ENCODE measurements around the gene MRPL43.

MRPL43 gene

DNA sequence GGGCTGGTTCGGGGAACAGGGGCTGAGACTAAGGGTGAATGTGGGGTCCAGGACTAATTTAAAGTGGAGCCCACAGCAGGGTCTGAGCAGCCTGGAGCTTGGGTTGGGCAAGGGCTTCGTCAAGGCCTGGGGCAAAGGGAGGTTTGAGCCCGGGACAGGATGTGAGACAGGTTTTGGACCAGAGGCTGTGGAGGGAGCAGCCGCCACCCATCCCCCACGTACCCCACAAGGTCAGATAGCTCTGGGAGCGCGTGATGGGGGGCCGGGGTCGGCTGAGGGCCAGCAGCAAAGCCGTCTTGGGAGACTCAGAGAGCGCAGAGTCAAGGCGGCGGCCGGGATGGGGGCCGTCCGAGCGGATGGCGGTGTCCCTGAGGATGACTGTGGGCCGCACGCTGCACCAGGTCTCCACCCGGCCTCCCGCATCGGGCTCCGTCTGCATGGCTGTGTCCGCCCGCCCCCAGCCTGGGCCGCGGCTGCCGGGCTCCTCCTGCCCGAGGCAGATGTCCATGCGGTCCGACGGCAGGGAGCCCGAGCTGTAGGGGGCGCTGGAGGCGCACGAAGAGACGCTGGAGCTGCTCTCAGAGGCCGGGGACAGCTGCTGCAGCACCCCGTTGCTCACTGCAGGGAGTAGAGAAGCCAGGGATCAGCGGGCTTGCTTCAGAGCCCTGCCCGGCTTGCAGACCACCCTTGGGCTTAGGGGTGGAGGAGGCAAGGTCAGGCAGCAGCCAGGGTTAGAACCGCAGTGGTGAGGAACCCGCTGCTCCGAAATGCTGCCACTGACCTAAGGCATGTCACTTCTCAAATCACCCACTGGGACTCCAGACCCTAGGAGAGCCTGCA is 31.5 kb upstream of the MRPL43 start:
- peak; percentile 10 for DNase-seq

DNA sequence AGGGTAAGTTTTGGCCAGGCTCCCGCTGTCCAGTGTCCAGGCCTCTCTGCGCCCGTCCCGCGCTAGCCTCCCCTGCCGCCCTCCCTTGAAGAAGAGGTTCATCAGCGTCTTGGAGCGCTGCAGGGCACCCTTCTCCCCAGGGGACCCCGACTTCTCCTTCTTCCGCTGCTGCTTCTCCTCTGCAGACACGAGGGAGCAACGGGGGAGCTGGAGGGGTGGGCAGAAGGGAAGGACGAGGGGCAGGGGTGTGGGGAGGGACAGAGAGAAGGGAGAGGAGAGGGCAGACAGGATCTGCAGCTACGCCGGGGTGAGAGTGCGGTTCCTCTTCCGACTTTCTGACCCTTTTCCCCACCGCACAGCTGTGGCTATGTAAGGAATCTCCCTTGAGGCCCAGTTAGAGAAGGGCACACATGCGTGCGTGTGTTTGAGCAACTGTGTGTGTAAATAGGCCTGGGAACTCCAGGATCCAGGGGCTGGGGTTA is 30.9 kb upstream of the MRPL43 start:
- no peak for DNase-seq

DNA sequence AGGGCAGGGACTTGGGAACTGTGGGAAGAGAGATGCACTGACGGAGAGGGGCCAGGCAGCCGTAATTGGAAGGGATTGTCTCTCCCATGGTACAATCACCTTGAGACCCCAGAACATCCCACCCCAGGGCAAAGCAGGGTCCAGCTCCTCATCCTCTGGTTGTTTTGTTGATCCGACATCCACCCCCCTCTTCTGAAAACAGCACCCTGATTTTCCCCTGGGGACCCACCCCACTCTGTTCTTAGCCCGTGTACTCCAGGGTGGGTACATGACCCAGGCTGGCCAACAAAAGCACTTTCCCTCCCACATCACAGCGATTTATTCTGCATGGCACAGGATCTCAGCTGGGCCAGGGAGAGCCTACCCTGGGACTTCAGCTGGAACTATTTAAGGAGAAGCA is 29.5 kb upstream of the MRPL43 start:
- DNase-seq: no peak

DNA sequence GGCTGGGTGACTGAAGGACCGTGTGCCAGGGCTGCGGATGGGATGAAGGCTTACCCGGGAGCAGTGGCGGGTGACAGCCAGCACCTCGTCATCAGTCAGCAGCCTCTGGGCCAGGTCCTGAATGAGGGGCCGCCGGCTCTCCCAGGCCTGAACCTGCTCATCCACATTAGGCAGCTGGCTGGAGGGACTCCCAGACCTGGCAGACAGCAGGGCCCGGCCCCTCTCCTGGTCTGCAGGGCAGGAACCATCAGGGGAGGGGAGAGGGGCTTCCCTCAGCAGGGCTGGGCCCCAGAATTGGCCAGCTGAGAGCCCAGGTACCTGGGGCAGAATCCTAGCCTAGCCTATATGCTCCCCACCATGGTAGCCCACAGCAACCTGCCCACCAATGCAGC is 28.3 kb upstream of the MRPL43 start:
- DNase-seq: no peak

DNA sequence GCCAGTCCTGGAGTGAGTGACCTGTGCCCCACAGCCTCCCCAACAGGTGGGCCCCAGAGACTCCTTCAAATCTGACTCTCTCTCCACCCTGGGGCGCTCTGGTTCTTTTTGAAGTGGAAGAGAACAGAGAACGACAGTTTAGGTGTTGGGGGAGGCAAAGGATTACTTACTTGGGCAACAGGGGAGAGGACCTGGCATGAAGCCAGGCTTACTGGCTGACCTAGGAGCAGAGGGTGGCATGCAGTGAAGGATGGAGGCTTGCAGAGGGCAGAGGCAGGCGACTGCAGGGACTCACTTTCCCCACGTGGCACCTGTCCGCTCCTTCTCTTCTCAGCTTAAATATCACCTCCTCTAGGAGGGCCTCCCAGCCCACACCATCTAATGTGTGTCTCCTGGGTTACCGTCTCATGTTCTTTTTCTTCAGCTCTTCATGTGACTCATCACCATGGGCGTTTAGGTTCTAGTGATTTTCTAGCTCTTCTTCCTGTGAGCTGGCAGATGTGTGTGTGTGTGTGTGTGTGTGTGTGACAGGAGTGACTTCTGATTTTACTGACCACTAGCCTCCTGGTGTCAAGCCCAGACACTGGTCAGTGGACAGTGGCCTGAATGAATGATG is 27.8 kb upstream of the MRPL43 start:
- DNase-seq: no peak

DNA sequence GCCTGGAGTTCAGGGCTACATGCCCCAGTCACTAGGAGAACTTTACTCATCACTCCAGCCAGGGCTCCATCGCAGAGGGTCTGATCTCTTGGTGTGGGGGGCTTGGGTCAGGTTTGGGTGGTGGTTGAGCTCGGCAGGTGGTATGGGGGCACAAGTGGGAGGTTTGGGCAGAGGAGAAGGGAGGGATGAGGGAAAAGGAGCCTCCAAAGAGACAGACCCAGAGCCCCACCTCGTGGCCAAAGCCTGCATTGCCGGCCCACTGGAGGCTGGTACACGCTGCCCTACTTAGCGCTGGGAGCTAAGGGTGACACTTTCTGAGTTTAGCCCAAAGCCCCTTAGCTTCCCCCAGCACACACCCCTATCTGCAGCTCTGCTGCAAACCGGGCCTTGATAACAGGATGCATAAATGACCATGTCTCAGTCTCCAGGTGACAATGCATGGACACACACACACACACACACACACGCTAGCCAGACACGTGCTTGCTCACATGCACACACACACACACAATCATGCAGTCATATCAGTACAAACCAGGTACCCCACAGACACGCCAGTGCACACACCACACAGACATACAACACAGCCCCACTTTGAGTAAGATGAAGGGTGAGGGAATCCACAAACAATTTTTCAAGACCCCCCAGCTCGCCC is 27.1 kb upstream of the MRPL43 start:
- DNase-seq: no peak

DNA sequence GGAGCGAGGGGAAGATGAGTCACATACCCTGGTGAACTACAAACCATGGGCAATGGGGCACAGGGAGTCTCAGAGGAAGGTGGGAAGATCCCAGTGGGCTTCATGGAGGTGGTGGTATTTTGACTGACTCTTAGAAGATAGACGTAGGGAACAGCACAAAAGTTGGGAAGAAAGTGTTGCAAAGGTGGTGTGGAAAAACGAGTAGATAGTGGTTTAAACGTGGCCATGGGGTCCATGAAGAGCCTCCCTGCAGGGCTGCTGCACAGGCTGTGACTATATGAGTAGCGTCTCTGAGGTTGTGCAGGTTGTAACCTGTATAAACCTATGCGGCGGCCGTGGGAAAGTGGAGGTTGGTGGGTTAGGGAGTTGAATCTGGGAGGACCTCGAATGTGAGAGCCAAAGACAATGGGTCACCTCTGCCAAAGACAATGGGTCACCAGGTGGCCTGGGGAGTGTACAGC is 26.1 kb upstream of the MRPL43 start:
- DNase-seq: no peak

DNA sequence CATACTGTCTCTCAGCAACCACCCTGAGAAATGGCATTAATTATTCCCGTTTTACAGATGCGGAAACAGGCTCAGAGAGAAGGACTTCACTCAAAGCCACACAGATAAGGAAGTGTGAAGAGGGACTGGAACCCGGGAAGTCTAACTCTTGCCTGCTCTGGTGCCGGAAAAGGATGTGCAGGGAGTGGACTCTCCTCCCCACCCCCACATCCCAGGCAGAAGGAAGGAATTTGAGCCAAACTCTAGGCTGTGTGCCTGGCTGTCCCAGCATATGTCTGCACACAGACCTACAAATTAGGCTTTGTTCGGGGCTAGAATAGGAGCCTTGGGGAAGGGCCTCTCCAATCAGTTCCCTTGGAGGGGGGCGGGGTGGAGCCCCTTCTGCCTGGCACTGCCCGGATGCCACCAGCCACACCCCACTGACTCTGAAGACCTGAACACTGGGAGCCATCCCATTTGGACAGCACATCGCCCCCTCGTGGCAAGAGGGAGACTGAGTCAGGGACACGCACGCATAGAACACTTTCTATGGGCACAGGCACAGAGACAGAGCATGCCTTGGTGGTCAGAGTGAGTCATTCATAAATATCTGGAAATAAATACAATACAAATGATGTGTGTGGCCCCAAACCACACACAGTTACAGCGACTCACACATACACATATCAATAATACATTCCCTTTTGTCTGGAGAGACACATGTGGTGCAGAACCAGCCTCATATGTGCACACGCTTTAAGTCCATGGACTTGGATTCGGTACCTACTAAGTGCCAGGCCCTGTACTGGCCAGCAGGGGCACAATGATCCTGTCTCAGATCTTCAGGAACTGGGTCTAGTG is 25.4 kb upstream of the MRPL43 start:
- peak; percentile 18 for DNase-seq

DNA sequence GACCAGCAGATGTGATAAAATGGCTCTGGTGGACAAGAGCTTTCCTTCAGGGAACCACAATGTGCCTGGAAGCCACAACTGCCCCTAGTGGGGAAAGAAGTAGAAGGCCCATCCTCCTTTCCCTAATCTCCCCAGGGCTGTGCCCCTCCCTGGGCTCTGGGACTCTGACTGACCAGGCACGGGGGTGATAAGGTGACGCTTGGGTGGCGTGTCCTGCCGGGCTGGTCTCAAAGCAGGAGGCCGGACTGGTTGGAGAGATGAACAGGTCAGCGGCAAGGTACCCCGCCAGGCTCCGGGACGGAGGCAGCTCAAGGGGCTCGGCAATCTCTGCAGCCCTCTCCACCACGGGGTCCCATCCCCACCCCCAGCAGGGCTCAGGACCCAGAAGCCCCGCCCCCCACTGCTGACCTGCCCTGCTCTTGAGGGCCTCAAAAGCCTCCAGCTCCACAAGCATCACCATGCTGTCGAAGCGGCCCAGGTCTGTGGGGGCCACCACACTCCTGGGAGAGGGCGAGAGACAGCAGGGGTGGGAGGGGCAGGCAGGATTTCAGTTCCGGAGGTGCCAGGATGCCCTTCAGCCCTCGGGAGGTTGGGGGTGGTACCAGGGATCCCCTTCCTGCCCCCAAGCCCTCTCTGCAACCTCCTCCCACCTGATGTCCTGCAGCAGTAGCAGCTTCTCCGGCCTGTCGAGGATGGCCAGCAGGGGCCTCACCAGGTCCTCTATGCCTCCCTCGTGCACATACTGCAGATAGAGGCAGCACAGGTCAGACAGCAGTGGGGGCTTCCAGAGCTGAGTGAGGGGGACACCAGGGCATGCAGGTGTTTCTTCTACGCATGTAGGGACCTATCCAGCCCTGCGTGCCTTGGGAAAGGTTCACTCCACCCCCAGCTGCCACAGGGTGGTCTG is 24.5 kb upstream of the MRPL43 start:
- no peak for DNase-seq

DNA sequence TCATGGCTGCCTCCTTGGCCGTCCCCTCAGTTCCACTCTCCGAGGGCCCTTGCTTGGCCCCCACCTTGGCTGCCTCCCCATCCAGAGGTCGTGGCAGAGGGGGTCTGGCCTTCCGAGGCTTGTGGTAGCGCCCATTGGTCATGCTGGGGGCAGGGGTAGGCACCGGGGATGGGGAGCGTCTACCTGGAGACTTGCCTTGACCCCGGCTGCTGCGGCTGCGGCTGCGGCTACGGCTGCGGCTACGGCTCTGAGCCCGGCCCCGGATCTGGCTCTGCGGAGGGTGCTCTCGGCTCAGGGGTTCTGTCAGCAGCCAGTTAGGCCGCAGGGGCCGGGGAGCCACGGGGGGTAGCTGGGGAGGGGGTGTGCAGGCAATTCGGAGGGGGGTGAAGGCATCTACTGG is 23.0 kb upstream of the MRPL43 start:
- DNase-seq: no peak

DNA sequence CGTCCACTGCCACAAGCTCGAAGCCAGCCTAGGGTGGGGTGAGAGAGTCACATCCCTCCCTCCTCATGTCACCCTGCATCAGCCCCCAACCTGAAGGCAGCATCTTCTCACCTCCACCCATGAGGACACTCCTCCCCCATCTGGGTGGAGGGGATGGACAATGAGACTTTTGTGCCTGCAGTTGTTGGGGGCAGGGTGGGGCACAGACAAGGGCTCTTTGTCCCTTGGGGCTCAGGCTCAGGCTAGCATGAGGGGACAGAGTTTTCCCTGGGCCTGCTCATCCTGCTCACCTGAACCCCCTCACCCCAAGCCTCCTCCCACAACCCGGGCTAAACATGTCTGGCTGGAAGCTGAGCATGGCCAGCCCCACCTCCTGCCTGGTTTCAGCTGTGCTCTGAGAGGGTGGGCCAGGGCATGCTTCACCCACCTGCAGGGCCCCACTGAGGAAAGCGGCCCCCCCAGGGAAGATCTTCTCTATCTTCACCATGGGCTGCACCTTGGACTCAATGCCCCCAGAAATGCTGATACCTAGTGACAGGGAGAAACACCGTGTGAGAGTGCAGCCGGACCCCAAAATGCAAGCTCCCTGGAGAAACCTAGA is 21.6 kb upstream of the MRPL43 start:
- no peak for DNase-seq

DNA sequence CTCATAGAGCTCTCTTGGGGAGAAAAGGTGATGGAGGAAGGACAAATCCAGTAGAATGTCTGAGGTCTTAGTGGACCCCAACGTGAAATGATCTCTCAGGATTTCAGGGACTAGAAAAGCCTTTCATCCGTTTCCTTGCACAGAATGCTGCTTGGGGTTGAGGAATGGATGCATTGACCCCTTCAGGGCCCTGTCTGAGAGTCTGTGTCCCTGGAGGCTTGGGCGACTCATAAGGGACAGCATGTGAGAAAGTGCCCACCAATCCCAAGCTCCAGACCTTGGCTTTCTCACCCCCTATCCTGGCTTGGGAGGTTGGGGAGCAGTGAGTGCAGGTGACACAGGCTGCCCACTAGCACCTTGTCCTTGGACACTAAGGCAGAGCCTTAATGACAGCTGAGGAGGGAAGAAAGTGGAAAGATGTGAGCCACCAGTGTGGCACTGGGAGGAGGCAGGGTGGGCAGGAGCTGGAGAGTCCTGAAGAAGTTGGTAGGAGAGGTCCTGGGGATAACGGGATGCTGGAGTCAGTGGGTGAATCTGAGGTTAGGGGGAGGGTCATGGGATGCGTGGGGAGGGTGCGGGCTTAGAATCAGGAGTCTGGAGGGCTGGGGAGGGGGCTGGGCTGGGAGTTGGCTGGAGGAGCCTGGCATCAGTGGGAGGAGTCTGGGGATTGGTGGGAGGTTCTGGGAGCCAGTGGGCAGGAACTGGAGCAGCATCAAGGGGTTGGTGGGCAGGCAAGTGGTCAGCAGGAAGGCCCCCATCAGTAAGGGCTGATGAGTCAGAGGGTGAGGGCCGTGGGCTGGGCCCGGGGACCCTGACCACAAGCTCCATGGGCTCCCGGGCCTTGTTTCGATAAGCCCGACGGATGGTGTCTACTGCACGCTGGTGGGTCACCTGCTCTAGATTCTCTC is 20.9 kb upstream of the MRPL43 start:
- no peak for DNase-seq

DNA sequence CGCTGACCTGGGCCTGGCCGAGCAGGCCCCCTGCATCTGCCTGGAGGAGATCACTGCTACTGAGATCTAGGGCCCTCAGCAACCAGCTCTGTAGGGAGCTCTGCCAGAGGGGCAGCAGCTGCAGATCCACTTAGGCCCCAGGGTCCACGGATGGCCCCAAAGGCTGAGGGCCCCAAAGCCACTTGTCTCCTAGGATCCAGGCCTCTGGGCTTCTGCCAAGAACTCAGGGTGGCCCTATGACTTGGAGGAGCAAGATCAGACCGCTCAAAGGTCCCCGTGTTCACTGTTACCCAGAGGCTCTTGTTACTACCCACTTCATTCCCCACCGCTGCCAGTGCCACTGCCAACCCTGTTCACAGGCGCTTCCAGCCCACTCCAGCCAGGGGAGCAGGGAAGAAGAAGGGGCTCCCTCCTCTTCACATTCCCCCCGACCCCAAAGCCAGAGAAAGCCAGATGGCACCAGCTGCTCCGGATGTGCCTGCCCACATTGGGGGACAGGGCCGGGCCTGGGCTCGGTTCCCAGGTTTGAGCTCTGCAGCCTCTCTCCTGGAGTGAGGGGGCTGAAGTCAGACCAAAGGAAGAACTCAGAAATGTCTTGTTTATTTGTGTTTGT is 19.9 kb upstream of the MRPL43 start:
- no peak for DNase-seq

DNA sequence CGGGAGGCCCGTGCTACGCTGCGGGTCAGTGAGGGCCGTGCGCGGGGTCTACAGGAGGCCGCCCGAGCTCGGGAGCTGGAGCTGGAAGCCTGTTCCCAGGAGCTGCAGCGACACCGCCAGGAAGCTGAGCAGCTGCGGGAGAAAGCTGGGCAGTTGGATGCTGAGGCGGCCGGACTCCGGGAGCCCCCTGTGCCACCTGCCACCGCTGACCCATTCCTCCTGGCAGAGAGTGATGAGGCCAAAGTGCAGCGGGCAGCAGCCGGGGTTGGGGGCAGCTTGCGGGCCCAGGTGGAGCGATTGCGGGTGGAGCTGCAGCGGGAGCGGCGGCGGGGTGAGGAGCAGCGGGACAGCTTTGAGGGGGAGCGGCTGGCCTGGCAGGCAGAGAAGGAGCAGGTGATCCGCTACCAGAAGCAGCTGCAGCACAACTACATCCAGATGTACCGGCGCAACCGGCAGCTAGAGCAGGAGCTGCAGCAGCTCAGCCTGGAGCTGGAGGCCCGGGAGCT is 19.3 kb upstream of the MRPL43 start:
- no peak for DNase-seq

DNA sequence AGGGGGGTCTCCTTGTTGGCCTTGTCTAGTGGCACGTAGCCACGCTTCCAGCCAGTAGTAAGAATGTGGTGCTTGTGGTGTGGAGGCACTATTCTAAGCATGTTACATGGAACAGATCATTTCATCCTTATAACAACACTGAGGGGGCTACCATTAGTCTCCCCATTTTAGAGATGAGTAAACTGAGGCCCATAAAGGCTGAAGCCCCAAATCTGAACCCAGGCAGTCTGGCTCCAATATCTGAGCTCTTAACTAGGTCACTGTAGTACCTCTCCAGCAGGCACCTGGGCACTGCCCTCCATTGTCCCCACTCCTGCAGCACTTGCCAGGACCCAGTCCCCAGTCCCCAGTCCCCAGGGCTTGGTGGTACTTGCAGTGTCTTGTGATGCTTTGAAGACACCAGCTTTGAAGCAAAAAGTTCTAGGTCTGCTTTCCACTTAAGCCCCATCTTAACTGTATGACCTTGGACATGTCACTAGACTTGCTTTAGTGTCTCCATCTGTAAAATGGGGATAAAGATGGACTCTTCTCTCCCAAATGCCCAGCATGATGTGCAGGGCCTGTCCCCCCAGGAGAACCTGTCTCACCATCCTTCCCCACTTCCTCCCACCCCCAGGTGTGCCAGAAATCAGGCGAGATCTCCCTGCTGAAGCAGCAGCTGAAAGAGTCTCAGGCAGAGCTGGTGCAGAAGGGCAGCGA is 18.7 kb upstream of the MRPL43 start:
- no peak for DNase-seq

DNA sequence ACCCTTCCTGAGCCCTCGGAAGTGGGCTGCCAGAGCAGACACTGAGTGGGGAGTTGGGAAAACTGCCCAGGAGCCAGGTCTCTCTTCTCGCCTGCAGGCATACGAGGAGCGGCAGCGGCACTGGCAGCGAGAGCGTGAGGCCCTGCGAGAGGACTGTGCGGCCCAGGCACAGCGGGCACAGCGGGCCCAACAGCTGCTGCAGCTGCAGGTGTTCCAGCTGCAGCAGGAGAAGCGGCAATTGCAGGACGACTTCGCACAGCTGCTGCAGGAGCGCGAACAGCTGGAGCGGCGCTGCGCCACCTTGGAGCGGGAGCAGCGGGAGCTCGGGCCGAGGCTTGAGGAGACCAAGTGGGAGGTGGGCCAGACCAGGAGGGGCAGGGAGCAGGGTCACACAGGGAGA is 18.1 kb upstream of the MRPL43 start:
- DNase-seq: no peak

DNA sequence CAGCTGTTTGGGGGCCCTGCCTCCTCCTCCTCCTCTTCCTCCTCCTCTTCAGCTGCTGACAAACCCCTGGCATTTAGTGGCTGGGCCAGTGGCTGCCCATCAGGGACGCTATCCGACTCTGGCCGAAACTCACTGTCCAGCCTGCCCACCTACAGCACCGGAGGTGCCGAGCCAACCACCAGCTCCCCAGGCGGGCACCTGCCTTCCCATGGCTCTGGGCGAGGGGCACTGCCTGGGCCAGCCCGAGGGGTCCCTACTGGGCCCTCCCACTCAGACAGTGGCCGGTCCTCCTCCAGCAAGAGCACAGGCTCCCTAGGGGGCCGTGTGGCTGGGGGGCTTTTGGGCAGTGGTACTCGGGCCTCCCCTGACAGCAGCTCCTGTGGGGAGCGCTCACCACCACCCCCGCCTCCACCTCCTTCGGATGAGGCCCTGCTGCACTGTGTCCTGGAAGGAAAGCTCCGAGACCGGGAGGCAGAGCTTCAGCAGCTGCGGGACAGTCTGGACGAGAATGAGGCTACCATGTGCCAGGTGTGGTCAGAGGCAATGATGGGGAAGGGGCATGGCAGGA is 16.4 kb upstream of the MRPL43 start:
- no peak for DNase-seq

DNA sequence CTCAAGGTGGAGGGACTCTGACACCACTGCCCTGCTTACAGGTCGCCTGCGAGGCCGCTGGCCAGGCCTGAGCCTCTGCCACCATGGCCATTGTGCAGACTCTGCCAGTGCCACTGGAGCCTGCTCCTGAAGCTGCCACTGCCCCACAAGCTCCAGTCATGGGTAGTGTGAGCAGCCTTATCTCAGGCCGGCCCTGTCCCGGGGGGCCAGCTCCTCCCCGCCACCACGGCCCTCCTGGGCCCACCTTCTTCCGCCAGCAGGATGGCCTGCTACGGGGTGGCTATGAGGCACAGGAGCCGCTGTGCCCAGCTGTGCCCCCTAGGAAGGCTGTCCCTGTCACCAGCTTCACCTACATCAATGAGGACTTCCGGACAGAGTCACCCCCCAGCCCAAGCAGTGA is 15.2 kb upstream of the MRPL43 start:
- no peak for DNase-seq

DNA sequence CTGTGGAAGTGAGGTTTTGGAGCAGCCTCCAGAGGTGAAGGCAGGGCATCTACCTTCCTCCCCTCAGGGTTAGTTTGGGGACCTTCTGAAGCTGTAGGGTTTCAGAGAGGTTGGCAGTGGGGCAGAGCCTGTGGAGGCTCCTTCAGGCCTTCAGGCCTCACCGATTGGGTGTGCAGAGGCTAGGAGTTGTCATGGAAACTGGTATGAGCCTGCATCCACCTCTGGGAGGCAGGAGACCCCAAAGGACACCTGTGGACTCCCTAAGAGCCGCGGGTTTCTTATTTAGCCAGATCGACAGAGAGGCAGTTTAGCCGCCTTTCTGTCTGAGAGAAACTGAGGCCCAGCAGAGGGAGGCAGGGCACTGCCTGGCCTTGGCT is 14.3 kb upstream of the MRPL43 start:
- DNase-seq: no peak
